AG09319 (cell line): ENCODE results near the gene ARRDC5.
"Not testable (repeated sequence)": the region's sequence is repeated elsewhere in the genome, so short reads cannot be mapped to it uniquely, and the experiment has no call there.

Experiments
- DNase-seq: peaks from one replicate; pipeline ENCODE4 v3.0.0-alpha.2; 2010; ENCODE audit warnings: low read depth; ENCODE audit errors: extremely low read depth
- CTCF ChIP-seq: IDR thresholded peaks from 2 replicates; pipeline ENCODE4 v1.5.1; 2011; ENCODE audit warnings: low read depth, mild to moderate bottlenecking, inconsistent platforms, low read length, moderate library complexity

Gene ARRDC5

GRCh38 chr19:4859697-4860096 lies 43.0 kb downstream of the ARRDC5 start:
- DNase-seq, result no peak
- TF ChIP-seq CTCF, result no peak

DNA sequence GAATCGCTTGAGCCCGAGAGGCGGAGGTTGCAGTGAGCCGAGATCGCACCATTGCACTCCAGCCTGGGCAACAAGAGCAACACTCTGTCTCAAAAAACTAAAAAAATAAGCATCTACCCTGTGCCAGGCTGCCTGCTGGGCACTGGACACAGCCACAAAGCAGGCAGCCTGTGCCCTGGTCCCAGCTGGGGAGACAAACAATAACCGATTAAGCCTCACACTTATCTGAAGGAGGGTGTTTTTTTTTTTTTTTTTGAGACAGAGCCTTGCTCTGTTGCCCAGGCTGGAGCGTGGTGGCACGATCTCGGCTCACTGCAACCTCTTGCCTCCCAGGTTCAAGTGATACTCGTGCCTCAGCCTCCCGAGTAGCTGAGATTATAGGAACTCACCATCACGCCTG lies 46.2 kb downstream of the ARRDC5 start:
- not testable (repeated sequence) for DNase-seq

DNA sequence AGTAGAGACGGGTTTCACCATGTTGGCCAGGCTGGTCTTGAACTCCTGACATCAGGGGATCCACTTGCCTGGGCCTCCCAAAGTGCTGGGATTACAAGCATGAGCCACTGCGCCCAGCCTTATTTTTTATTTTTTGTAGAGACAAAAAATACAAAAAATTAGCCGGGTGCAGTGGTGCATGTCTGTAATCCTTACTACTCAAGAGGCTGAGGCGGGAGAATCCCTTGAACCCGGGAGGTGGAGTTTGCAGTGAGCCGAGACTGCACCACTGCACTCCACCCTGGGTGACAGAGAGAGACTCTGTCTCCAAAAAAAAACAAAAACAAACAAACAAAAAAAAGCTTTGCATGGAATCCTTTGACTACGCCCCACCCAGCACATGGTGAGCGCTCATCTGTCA lies 49.2 kb downstream of the ARRDC5 start:
- not testable (repeated sequence) for DNase-seq

DNA sequence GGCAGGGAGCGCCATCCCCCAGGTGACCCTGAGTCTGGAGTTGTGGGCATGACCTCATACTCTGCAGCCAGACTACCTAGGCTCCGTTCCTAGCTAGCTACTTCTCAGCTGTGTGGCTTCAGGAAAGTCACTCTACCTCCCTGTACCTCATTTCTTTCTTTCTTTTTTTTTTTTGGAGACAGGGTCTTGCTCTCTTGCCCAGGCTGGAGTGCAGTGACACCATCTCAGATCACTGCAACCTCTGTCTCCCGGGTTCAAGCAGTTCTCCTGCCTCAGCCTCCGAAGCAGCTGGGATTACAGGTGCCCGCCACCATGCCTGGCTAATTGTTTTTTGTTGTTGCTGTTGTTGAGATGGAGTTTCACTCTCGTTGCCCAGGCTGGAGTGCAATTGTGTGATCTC lies 50.2 kb downstream of the ARRDC5 start:
- TF ChIP-seq CTCF, result no peak
- DNase-seq, result no peak

GRCh38 chr19:4851551-4852290 lies 51.0 kb downstream of the ARRDC5 start:
- no peak for DNase-seq
- peak; percentile 89 for TF ChIP-seq CTCF

GRCh38 chr19:4849019-4849418 lies 53.7 kb downstream of the ARRDC5 start:
- TF ChIP-seq CTCF, result no peak
- DNase-seq, result no peak

- no peak for DNase-seq
- TF ChIP-seq CTCF, result no peak
These were observed 55.3 kb downstream of the ARRDC5 start for GRCh38 chr19:4847190-4847973.

DNA sequence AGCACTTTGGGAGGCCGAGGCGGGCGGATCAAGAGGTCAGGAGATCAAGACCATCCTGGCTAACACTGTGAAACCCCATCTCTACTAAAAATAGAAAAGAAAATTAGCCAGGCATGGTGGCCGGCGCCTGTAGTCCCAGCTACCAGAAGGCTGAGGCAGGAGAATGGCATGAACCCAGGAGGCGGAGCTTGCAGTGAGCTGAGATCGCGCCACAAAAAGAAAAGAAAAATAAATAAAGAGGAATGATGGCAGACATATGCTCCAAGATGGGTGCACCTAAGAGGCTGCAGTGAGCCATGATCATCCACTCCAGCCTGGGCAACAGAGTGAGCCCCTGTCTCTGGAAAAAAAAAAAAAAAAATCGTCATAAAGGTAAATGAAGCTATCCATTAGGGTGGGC lies 56.7 kb downstream of the ARRDC5 start:
- DNase-seq, result not testable (repeated sequence)
